Sigmoid colon (tissue), 4 donors: ENCODE data around the gene LRRC70.

ENCODE experiments used
- POLR2A ChIP-seq, 2 donors: fragments of 450-650 bp; IDR thresholded peaks; one replicate each; pipeline ENCODE4 v1.6.1; 2016; ENCODE audit warnings: antibody characterized with exemption in 2 of 2, mild to moderate bottlenecking in 2 of 2, moderate library complexity in 2 of 2
- POLR2AphosphoS5 ChIP-seq, 4 donors: sonication (generic); formaldehyde crosslinking; IDR thresholded peaks; one replicate each; pipeline ENCODE4 v1.6.1; 2017; ENCODE audit warnings: antibody characterized with exemption in 4 of 4
- TF ChIP-seq, protein P1 (sequence below), 4 experiments: fragments of 450-650 bp in 3 of 4; fragments of 200-600 bp in 1 of 4; IDR thresholded peaks; one replicate each; pipeline ENCODE4 v1.5.1; 2016 to 2019; ENCODE audit warnings: antibody characterized with exemption in 4 of 4, mild to moderate bottlenecking in 3 of 4, moderate library complexity in 2 of 4

DNA sequence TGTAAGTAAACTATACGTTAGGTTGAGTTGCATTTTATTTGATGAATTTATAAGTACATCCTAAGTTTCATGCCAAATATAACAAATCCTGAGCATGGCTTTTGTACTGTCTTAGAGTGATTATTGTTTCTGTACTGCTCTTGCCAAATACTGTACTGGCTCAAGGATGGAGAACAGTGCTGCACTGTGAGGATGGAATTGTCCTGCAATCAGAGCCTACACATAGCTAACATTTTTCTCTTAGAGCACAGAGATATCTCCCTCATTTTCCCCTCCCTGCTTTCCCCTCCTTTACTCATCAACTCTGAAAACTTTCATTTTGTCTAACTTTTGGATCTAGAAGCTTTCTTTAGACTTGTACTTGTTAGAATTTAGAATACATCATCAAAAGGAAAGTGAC, 28.3 kb downstream of the LRRC70 start:
- TF ChIP-seq, protein P1, sequence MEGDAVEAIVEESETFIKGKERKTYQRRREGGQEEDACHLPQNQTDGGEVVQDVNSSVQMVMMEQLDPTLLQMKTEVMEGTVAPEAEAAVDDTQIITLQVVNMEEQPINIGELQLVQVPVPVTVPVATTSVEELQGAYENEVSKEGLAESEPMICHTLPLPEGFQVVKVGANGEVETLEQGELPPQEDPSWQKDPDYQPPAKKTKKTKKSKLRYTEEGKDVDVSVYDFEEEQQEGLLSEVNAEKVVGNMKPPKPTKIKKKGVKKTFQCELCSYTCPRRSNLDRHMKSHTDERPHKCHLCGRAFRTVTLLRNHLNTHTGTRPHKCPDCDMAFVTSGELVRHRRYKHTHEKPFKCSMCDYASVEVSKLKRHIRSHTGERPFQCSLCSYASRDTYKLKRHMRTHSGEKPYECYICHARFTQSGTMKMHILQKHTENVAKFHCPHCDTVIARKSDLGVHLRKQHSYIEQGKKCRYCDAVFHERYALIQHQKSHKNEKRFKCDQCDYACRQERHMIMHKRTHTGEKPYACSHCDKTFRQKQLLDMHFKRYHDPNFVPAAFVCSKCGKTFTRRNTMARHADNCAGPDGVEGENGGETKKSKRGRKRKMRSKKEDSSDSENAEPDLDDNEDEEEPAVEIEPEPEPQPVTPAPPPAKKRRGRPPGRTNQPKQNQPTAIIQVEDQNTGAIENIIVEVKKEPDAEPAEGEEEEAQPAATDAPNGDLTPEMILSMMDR (IDR thresholded peaks at IDR 0.05), result no peak
- TF ChIP-seq POLR2A (IDR thresholded peaks at IDR 0.05), result no peak
- no peak for TF ChIP-seq POLR2AphosphoS5 (IDR thresholded peaks at IDR 0.05)
